Subcutaneous abdominal adipose tissue (tissue), 5 donors: ENCODE measurements around the gene IRF7.

Experiments used
- H3K27ac ChIP-seq: one replicate; pipeline ENCODE4 v1.7.0; 2013; ENCODE audit warnings: low read depth, mild to moderate bottlenecking, inconsistent platforms, low read length, moderate library complexity
- H3K27me3 ChIP-seq, 5 donors: one replicate each; pipeline ENCODE4 v1.7.0; 2013; ENCODE audit warnings: low read length in 5 of 5, inconsistent platforms in 1 of 5; ENCODE audit not compliant: control insufficient read depth in 5 of 5, insufficient read depth in 4 of 5
- H3K36me3 ChIP-seq, 5 donors: one replicate each; pipeline ENCODE4 v1.7.0; 2013; ENCODE audit warnings: low read length in 5 of 5; ENCODE audit not compliant: control insufficient read depth in 5 of 5, insufficient read depth in 5 of 5
- H3K4me1 ChIP-seq, 5 donors: one replicate each; pipeline ENCODE4 v1.7.0; 2013; ENCODE audit warnings: low read length in 5 of 5, mild to moderate bottlenecking in 3 of 5, moderate library complexity in 1 of 5; ENCODE audit not compliant: control insufficient read depth in 5 of 5, insufficient read depth in 5 of 5
- H3K4me3 ChIP-seq, 5 donors: one replicate each; pipeline ENCODE4 v1.7.0; 2013; ENCODE audit warnings: low read length in 5 of 5, low read depth in 1 of 5
- H3K9ac ChIP-seq, 5 donors: one replicate each; pipeline ENCODE4 v1.7.0; 2013; ENCODE audit warnings: low read length in 5 of 5, mild to moderate bottlenecking in 4 of 5, moderate library complexity in 3 of 5
- H3K9me3 ChIP-seq, 5 donors: one replicate each; pipeline ENCODE4 v1.7.0; 2013; ENCODE audit warnings: low read length in 5 of 5; ENCODE audit not compliant: control insufficient read depth in 5 of 5
- donor health status: healthy.
- donor health status: healthy.
- donor health status: healthy.
- donor health status: healthy.
- donor health status: healthy.

IRF7 gene

GRCh38 chr11:567011-567628 lies 48.6 kb downstream of the IRF7 start:
- H3K27me3 ChIP-seq = peaks cover 0 to 4% (median 0%) of the 10 kb centered on the region in 5 donors
- peaks cover 2 to 17% (median 15%) of the 10 kb centered on the region in 5 donors for H3K4me1 ChIP-seq
- peaks cover 0 to 3% (median 0%) of the 10 kb centered on the region in 5 donors for H3K36me3 ChIP-seq
- no peaks in the 10 kb centered on the region for H3K9me3 ChIP-seq
- no peak overlapping the region for H3K4me3 ChIP-seq
- no peak overlapping the region for H3K27ac ChIP-seq
- no peak overlapping the region for H3K9ac ChIP-seq

GRCh38 chr11:565921-566509 lies 49.7 kb downstream of the IRF7 start:
- Histone ChIP-seq H3K36me3 (peaks cover 0 to 3% (median 0%) of the 10 kb centered on the region in 5 donors), H3K4me1 (peaks cover 2 to 27% (median 24%) of the 10 kb centered on the region in 5 donors), H3K9me3 (no peaks in the 10 kb centered on the region), H3K27me3 (no peaks in the 10 kb centered on the region), H3K4me3 (no peak overlapping the region), H3K9ac (no peak overlapping the region), H3K27ac (no peak overlapping the region)

- no peaks in the 10 kb centered on the region for H3K9me3 ChIP-seq
- no peak overlapping the region for H3K9ac ChIP-seq
- no peak overlapping the region for H3K27ac ChIP-seq
- peaks cover 3 to 9% (median 6%) of the 10 kb centered on the region in 5 donors for H3K27me3 ChIP-seq
- H3K4me3 ChIP-seq = no peak overlapping the region
- H3K4me1 ChIP-seq = peaks cover 0 to 29% (median 24%) of the 10 kb centered on the region in 5 donors
- H3K36me3 ChIP-seq = peaks cover 0 to 3% (median 0%) of the 10 kb centered on the region in 5 donors
These were observed 51.8 kb downstream of the IRF7 start for GRCh38 chr11:563812-564578.

GRCh38 chr11:563066-563811 lies 52.5 kb downstream of the IRF7 start:
- H3K9me3 ChIP-seq = no peaks in the 10 kb centered on the region
- H3K4me3 ChIP-seq = no peak overlapping the region
- H3K27me3 ChIP-seq = peaks cover 4 to 17% (median 13%) of the 10 kb centered on the region in 5 donors
- H3K36me3 ChIP-seq = peaks cover 0 to 3% (median 0%) of the 10 kb centered on the region in 5 donors
- no peak overlapping the region for H3K9ac ChIP-seq
- peaks cover 0 to 27% (median 23%) of the 10 kb centered on the region in 5 donors for H3K4me1 ChIP-seq
- H3K27ac ChIP-seq = no peak overlapping the region
